ENCODE measurements around the gene MYH9.

DNA sequence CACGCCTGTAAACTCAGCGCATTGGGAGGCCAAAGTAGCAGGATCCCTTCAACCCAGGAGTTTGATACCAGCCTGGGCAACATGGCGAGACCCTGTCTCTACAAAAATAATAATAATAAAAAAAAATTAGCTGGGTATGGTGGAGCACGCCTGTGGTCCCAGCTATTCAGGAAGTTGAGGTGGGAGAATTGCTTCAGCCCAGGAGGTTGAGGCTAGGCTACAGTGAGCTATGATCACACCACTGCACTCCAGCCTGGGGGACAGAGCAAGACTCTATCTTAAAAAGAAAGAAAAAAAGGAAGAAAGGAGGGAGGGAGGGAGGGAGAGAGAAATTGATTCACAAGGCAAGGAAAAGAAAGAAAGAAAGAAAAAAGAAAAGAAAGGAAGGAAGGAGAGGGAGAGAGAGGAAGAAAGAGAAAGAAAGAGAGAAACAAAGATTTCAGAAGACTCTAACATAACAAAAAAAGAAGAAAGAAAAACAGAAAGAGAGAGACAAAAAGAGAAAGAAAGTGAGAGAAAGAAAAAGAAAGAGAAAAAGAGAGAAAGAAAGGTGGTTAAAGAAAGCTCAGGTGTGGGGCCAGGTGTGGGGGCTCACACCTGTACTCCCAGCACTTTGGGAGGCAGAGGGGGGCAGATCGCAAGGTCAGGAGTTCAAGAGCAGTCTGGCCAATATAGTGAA is 37.3 kb upstream of the MYH9 start:
- no peak for TF ChIP-seq POLR2A (IDR thresholded peaks at IDR 0.05; ENCODE audit: borderline replicate concordance, extremely low read depth, insufficient read depth, insufficient read length)
- TF ChIP-seq, protein P1, sequence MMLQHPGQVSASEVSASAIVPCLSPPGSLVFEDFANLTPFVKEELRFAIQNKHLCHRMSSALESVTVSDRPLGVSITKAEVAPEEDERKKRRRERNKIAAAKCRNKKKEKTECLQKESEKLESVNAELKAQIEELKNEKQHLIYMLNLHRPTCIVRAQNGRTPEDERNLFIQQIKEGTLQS (IDR thresholded peaks at IDR 0.05), result no peak
- no peak for TF ChIP-seq EZH2phosphoT487 (IDR thresholded peaks at IDR 0.05; ENCODE audit: borderline replicate concordance)
- no peak for TF ChIP-seq ZFX (IDR thresholded peaks at IDR 0.05)
- no peak for TF ChIP-seq CEBPB (IDR thresholded peaks at IDR 0.05; ENCODE audit: low read depth)

Measured in HCT116 (cell line).